ENCODE data around the gene PSME1.

DNA sequence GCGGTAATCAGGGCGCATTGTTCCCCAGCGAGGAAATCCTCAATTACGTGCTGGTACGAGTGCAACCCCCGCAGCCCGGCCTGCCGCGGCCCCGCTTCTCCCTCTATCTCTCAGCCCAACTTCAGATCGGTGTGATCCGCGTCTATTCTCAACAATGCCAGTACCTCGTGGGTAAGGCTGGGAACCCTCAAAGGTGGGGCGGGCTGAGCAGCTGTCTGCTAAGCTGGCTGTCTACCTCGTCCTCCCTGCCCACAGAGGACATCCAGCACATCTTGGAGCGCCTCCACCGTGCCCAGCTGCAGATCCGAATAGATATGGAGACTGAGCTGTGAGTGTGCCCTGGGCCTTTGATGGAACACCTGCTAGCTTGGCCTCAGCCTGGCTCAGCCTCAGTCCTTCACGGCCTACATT is 36.9 kb downstream of the PSME1 start:
- TF ChIP-seq, protein P1, sequence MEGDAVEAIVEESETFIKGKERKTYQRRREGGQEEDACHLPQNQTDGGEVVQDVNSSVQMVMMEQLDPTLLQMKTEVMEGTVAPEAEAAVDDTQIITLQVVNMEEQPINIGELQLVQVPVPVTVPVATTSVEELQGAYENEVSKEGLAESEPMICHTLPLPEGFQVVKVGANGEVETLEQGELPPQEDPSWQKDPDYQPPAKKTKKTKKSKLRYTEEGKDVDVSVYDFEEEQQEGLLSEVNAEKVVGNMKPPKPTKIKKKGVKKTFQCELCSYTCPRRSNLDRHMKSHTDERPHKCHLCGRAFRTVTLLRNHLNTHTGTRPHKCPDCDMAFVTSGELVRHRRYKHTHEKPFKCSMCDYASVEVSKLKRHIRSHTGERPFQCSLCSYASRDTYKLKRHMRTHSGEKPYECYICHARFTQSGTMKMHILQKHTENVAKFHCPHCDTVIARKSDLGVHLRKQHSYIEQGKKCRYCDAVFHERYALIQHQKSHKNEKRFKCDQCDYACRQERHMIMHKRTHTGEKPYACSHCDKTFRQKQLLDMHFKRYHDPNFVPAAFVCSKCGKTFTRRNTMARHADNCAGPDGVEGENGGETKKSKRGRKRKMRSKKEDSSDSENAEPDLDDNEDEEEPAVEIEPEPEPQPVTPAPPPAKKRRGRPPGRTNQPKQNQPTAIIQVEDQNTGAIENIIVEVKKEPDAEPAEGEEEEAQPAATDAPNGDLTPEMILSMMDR (IDR thresholded peaks at IDR 0.05): no peak
- TF ChIP-seq ZFX (IDR thresholded peaks at IDR 0.05; ENCODE audit: borderline replicate concordance): no peak
